HCT116 (cell line): Measurements from ENCODE around the gene NHSL2. TPM values are rescaled to one million over a fixed set of nuclear protein-coding genes. Genes with fewer than 3 reads are reported as not detected.

ENCODE experiments used
- ATAC-seq: fragments of 200-7000 bp; cut with Tn5 transposase; 2 replicates; pipeline ENCODE4 v1.9.1; 2020; ENCODE audit warnings: mild to moderate bottlenecking, moderate library complexity
- BruUV-seq: library from RNA; stranded (reverse); fragments of 400-500 nt; replicated peaks from 2 replicates; lab custom pipeline; 2021; lab: Mats Ljungman, UMichigan
- CTCF ChIA-PET: fragments of 300-600 bp; sonication (Branson Sonifier 250); formaldehyde crosslinking; loops from one replicate; lab custom pipeline; 2021; ENCODE audit warnings: antibody characterized with exemption; lab: Charles Lee
- POLR2A ChIA-PET: fragments of 300-600, 350-600 bp; sonication (Branson Sonifier 250); formaldehyde crosslinking; loops from one replicate; lab custom pipeline; 2021; ENCODE audit warnings: antibody characterized with exemption; lab: Charles Lee
- RAD21 ChIA-PET, 2 experiments: fragments of 300-600 bp; sonication (Branson Sonifier 250); formaldehyde crosslinking; loops; one replicate each; lab custom pipeline; 2023; ENCODE audit warnings: low total read pairs in 2 of 2; ENCODE audit not compliant: uncharacterized antibody in 2 of 2, unreplicated experiment in 2 of 2, low non-redundant PET in 1 of 2; lab: Charles Lee
- DNase-seq: peaks from one replicate; pipeline ENCODE4 v3.0.0-alpha.2; 2010; ENCODE audit warnings: low read depth, low spot score
- H2AFZ ChIP-seq: fragments of 200-600 bp; shearing (Covaris generic), sonication (generic); 2 replicates; pipeline ENCODE4 v1.6.1; 2017; ENCODE audit warnings: low read depth, mixed run types, mixed read lengths, antibody characterized with exemption, low read length; ENCODE audit not compliant: poor library complexity, severe bottlenecking
- H3K27ac ChIP-seq: 2 replicates; pipeline ENCODE4 v1.5.1; 2012; ENCODE audit warnings: low read depth, low read length
- H3K27me3 ChIP-seq: fragments of 200-600 bp; sonication (generic); 2 replicates; pipeline ENCODE4 v1.6.1; 2016; ENCODE audit warnings: mixed run types, low read length, mixed read lengths; ENCODE audit not compliant: insufficient read depth
- H3K36me3 ChIP-seq, 2 experiments: fragments of 200-500 bp in 1 of 2; fragments of 200-600 bp in 1 of 2; sonication (Bioruptor generic) in 1 of 2; sonication (generic) in 1 of 2; 2 replicates each; pipeline versions ENCODE4 v1.5.1 to v1.6.1; 2014 to 2016; ENCODE audit warnings: low read length in 2 of 2, inconsistent platforms in 1 of 2, mixed read lengths in 1 of 2, mixed run types in 1 of 2; ENCODE audit not compliant: insufficient read depth in 2 of 2, control insufficient read depth in 1 of 2
- H3K4me1 ChIP-seq, 2 experiments: fragments of 200-600 bp in 1 of 2; sonication (generic) in 1 of 2; 2 replicates each; pipeline versions ENCODE4 v1.5.1 to v1.6.1; 2012 to 2017; ENCODE audit warnings: low read length in 2 of 2, inconsistent platforms in 1 of 2, mild to moderate bottlenecking in 1 of 2, mixed read lengths in 1 of 2, mixed run types in 1 of 2, moderate library complexity in 1 of 2; ENCODE audit not compliant: insufficient read depth in 2 of 2, control insufficient read depth in 1 of 2
- H3K4me2 ChIP-seq: fragments of 200-600 bp; sonication (generic); 2 replicates; pipeline ENCODE4 v1.6.1; 2017; ENCODE audit warnings: mixed run types, low read length, mixed read lengths
- H3K4me3 ChIP-seq, 2 experiments: fragments of 200-600 bp in 1 of 2; sonication (generic) in 1 of 2; replicated peaks in 1 of 2; 2 replicates each; pipeline ENCODE4 v1.5.1; 2011 to 2016; ENCODE audit warnings: low read length in 2 of 2, control low read depth in 1 of 2, low read depth in 1 of 2, mild to moderate bottlenecking in 1 of 2, mixed read lengths in 1 of 2, mixed run types in 1 of 2
- H3K79me2 ChIP-seq: fragments of 200-600 bp; sonication (generic); 2 replicates; pipeline ENCODE4 v1.6.1; 2017; ENCODE audit warnings: mild to moderate bottlenecking, mixed run types, low read length, moderate library complexity, mixed read lengths; ENCODE audit not compliant: insufficient read depth
- H3K9ac ChIP-seq: fragments of 200-600 bp; sonication (generic); 2 replicates; pipeline ENCODE4 v1.6.1; 2016; ENCODE audit warnings: low read length, mixed read lengths
- H3K9me2 ChIP-seq: fragments of 200-600 bp; sonication (generic), shearing (Covaris generic); 2 replicates; pipeline ENCODE4 v1.6.1; 2017; ENCODE audit warnings: mixed run types, mild to moderate bottlenecking, moderate library complexity; ENCODE audit not compliant: insufficient read depth
- H3K9me3 ChIP-seq, 2 experiments: fragments of 200-500 bp in 1 of 2; fragments of 200-600 bp in 1 of 2; sonication (Bioruptor generic) in 1 of 2; sonication (generic) in 1 of 2; 2 replicates each; pipeline ENCODE4 v1.6.1; 2014 to 2017; ENCODE audit warnings: low read length in 2 of 2, mixed read lengths in 2 of 2, inconsistent platforms in 1 of 2, low read depth in 1 of 2, mild to moderate bottlenecking in 1 of 2, mixed run types in 1 of 2, moderate library complexity in 1 of 2; ENCODE audit not compliant: control insufficient read depth in 1 of 2, insufficient read depth in 1 of 2
- H4K20me1 ChIP-seq: fragments of 200-600 bp; sonication (generic), shearing (Covaris generic); 2 replicates; pipeline ENCODE4 v1.6.1; 2017; ENCODE audit warnings: mixed run types, mild to moderate bottlenecking, moderate library complexity; ENCODE audit not compliant: insufficient read depth
- ATF3 ChIP-seq: IDR thresholded peaks from 2 replicates; pipeline ENCODE4 v1.6.1; 2012
- EZH2 ChIP-seq: fragments of 200-600 bp; sonication (generic); IDR thresholded peaks from 2 replicates; pipeline ENCODE4 v1.6.1; 2017; ENCODE audit warnings: antibody characterized with exemption, mixed run types
- EZH2phosphoT487 ChIP-seq: fragments of 200-600 bp; IDR thresholded peaks from 2 replicates; pipeline ENCODE4 v1.6.1; 2018; ENCODE audit warnings: antibody characterized with exemption, borderline replicate concordance
- MAX ChIP-seq: IDR thresholded peaks from 2 replicates; pipeline ENCODE4 v1.6.1; 2012
- POLR2AphosphoS5 ChIP-seq: IDR thresholded peaks from 2 replicates; pipeline ENCODE4 v1.6.1; 2011; ENCODE audit warnings: mild to moderate bottlenecking, low read depth, low read length, moderate library complexity
- REST ChIP-seq: IDR thresholded peaks from 2 replicates; pipeline ENCODE4 v1.6.1; 2012; ENCODE audit warnings: low read depth
- SIN3A ChIP-seq: IDR thresholded peaks from 2 replicates; pipeline ENCODE4 v1.6.1; 2012; ENCODE audit warnings: low read depth
- intact Hi-C: fragments of 100-400 bp; cut with micrococcal nuclease; formaldehyde crosslinking; loops from 2 replicates; pipeline ENCODE4 v1.10.0; 2022
- total RNA-seq: library from RNA; stranded (reverse); gene quantifications from one replicate; pipeline ENCODE4 v1.2.1, GENCODE V29; 2021; ENCODE audit not compliant: unreplicated experiment

Gene NHSL2
- total RNA-seq, 1 experiment from 2014 or later, result 0.22 TPM

GRCh38 chrX:72125331-72126047 lies 214.8 kb downstream of the NHSL2 start:
- no TSS peak for BruUV-seq
- CTCF ChIA-PET, result interaction anchor here (0.9 to 1.2 kb wide), 3 partner anchors 10 to 105 kb away, joined by 3 to 5 read pairs (median 4); no protein-coding TSS in a partner anchor
- no peak for DNase-seq
- no peak overlapping the region for H3K27ac ChIP-seq
- RAD21 ChIA-PET, result no interaction called here
- no peaks in the 10 kb centered on the region for H3K27me3 ChIP-seq
- no peak overlapping the region for H3K4me2 ChIP-seq
- no peak for TF ChIP-seq REST
- TF ChIP-seq POLR2AphosphoS5, result no peak
- TF ChIP-seq SIN3A, result no peak
- no peak for TF ChIP-seq EZH2phosphoT487
- no peak for TF ChIP-seq ATF3
- no peak for TF ChIP-seq MAX
- TF ChIP-seq EZH2, result no peak
- POLR2A ChIA-PET, result no interaction called here
- no peaks in the 10 kb centered on the region for H3K79me2 ChIP-seq
- H3K4me3 ChIP-seq, result no peak overlapping the region
- no peak overlapping the region for H3K9ac ChIP-seq
- no peak for ATAC-seq
- H2AFZ ChIP-seq, result no peak overlapping the region
- no peaks in the 10 kb centered on the region for H4K20me1 ChIP-seq
- H3K4me1 ChIP-seq, result 0 out of 4 replicates have a peak, but pooled peaks cover 0 to 6% of the 10 kb centered on the region in 2 experiments
- no peaks in the 10 kb centered on the region for H3K9me2 ChIP-seq
- intact Hi-C loops, result loop anchor here (2.0 to 10.0 kb wide), 3 partner anchors 107 to 251 kb away; no protein-coding TSS in a partner anchor
- no peaks in the 10 kb centered on the region for H3K36me3 ChIP-seq
- H3K9me3 ChIP-seq, result no peaks in the 10 kb centered on the region
